Stimulated activated CD8-positive, alpha-beta memory T cell treated with anti-CD3 and anti-CD28 coated beads, Interleukin-7, amount 100 ng/mL, for 48 hours (primary cell): Measurements from ENCODE around the gene HOXB6.

Experiments
- DNase-seq, 2 donors: peaks; one replicate each; pipeline ENCODE4 v3.0.0-alpha.2; 2020; ENCODE audit warnings: low read depth in 1 of 2; ENCODE audit errors: extremely low read depth in 1 of 2

Gene HOXB6

DNA sequence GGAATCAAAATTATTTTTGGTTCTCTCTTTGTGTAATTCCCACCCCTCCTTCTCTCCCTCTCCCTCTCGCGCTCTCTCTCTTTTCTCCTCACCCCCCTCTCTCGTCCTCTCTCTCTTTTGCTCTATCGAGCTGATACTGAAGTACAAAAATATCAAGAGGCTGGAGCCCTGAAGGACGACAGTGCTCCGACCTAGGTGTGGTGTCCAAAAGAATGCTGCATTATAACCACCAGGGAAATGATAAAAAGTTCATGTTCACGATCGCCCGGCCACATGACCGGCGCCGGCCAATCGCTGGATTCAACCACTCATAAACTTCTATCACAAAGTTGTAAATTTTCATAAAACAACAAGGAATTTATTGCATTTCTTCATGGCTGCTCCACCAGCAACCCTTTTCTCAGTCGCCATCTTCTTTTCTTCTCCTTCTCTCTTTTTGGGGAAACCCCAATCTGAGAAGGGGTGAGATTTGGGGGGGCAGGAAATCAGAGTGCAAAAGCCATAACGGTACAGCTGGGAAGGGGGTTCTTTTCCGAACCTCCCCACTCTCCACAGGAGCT lies at the start of gene HOXB6:
HOXB6 (minus strand) TSS at position 217 of the 560 bp plus-strand sequence. CDS start 6,836 bp downstream, outside the sequence.
- DNase-seq, result no peak

DNA sequence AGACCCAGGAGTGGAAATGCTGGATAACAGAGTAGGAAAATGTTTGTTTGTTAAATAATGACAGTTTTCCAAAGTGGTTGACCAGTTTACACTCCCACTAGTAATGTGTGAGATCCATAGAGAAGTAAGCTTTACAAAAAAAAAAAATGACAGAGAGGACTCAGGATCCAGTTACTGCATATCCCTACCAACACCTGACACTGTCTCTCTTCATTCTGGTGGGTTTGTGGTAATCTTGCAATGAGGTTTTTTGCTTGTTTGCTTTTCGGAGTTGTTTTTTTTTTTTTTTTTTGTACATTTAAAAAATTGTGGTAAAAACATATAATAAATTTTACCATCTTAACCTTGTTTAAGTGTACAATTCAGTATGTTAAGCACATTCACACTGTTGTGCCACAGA lies 45.0 kb upstream of the HOXB6 start:
- no peak for DNase-seq

GRCh38 chr17:48647963-48648245 lies 43.1 kb upstream of the HOXB6 start:
- DNase-seq, result no peak

GRCh38 chr17:48647103-48647962 lies 42.5 kb upstream of the HOXB6 start:
- no peak for DNase-seq

GRCh38 chr17:48646183-48647102 lies 41.7 kb upstream of the HOXB6 start:
- DNase-seq, result no peak

DNA sequence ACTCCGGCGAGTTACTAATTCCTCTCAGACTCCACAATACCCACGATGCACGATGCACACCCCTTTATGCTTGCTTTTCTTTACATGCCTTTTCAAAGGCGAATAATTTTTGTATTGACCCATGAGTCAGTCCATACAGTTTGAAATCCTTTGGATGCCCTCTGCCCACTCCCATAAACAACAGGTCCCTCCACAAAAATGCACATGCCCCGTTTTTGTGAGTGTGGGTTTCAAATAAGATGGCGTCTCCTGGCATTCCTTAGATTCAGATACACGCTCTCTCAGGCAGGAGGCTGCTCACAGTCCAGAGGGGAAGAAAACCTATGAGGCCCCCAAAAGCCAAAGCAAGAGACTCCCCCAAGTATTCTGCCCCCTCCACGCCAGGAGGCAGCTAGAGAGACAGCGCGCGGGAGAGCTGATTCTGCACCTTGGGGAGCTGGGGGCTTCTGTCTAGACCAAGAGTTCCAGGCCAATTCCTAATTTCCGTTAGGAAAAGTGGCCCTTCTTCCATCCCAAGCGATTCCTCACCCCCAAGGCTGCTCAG lies 40.9 kb upstream of the HOXB6 start:
- DNase-seq, result no peak

GRCh38 chr17:48644910-48645557 lies 40.2 kb upstream of the HOXB6 start:
- no peak for DNase-seq

GRCh38 chr17:48644159-48644558 lies 39.4 kb upstream of the HOXB6 start:
- DNase-seq, result no peak

DNA sequence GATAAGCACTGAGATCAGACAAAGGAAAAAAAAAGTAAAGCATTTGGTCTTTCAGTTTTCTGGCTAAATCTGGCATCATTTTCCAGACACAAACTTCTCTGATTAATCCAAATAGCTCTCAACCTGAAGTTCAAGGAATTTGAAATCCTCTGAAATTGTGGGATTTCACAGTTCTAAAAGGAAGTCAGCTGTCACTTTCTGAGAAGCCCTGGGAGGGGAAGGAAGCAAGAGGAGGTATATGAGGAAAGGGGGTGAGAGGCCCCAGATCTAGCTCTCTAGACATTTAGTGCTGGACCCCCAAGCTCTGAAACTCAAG lies 38.9 kb upstream of the HOXB6 start:
- DNase-seq, result no peak

- DNase-seq, result no peak
Observed at GRCh38 chr17:48642843-48643696, 38.3 kb upstream of the HOXB6 start.

GRCh38 chr17:48642059-48642842 lies 37.5 kb upstream of the HOXB6 start:
- no peak for DNase-seq

DNA sequence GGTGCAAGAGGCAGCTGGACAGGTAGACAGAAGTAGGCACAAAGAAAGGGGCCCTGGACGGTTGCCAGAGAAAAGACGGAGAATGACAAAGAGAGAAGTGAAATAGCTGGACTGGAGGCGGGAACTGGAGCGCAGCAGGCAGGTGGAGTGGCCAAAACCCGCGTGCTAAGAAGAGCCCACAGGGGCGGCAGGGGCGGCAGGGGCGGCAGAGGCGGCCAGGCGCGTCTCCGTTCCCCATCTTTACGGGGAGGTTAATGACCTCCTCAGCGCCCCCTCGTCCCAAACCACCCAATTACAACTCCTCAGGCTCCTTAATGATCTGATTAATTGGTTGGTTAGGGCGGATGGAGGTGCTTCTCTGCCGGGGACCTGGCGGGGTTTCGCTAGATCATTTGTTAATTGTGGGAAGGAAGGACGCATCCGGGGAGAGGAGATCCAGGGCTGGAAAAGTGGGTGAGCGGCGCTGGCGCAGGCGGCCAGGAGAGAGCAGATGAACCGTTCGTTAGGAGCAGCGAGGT lies 36.8 kb upstream of the HOXB6 start:
- no peak for DNase-seq

GRCh38 chr17:48640858-48641180 lies 36.0 kb upstream of the HOXB6 start:
- no peak for DNase-seq

DNA sequence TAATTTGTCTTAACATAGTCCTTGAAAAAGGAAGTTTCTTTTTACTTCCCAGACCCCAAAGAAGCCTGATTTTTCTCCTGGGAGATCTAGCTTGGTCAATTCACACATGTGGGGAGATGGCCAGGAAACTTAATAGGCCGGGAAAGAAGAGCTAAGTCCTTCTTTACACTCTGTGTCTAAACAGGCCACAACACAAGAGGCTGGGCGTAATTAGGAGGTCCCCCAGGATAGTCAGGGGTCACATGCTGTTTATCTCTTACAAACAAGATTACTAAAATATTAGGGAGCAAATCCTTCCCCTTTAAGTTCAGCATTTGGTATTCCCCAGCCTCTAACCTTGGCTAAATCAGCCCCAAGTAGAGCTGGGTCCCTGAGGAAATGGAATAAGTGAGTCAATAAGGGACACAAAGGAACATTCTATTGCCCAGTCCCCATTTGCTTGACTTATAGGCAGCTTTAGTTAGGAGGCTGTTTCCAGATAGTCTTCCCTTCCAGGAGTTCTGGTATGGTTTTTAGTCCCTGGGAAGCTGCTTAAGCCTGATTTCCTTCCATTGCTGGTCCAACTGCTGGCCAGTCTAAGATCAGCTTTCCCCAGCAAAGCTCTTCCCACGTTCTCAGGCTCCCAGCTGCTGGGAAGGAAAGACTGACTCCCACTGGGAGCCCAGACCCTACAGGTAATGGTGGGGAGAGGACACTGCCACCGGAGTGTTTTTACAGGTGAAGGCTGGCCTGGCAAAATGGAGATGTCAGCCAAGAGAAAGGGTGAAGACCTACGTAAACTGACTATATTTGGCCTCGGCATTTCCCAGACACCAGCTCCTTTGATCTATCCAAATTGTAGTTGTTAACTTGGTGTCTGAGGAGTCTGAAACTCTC lies 35.4 kb upstream of the HOXB6 start:
- no peak for DNase-seq

DNA sequence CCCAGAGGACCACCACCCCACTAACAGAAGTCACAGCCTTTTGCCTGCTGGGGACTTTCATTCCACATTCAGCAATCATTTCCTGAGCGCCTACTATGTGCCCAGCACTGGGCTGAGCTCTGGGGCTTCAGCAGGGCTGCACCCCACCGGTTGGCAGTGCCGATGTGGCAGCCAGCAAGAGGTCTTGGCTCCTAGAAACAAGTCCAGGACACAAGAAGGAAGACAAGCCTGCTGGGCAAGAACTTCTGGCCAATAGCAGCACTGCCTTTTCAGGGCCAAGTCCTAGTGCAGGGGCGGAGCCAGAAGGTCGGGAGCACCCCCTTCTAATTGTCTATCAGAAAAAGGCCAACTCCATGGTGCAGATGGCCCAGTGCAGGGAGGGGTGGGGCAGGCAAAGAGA lies 34.4 kb upstream of the HOXB6 start:
- DNase-seq, result no peak

GRCh38 chr17:48637323-48638260 lies 32.8 kb upstream of the HOXB6 start:
- DNase-seq, result no peak
